ENCODE results near the gene LBHD2. TPM values are rescaled to one million over a fixed set of nuclear protein-coding genes. Genes with fewer than 3 reads are reported as not detected.

LBHD2 gene
- total RNA-seq, 1 donor from 2014 or later: not detected

DNA sequence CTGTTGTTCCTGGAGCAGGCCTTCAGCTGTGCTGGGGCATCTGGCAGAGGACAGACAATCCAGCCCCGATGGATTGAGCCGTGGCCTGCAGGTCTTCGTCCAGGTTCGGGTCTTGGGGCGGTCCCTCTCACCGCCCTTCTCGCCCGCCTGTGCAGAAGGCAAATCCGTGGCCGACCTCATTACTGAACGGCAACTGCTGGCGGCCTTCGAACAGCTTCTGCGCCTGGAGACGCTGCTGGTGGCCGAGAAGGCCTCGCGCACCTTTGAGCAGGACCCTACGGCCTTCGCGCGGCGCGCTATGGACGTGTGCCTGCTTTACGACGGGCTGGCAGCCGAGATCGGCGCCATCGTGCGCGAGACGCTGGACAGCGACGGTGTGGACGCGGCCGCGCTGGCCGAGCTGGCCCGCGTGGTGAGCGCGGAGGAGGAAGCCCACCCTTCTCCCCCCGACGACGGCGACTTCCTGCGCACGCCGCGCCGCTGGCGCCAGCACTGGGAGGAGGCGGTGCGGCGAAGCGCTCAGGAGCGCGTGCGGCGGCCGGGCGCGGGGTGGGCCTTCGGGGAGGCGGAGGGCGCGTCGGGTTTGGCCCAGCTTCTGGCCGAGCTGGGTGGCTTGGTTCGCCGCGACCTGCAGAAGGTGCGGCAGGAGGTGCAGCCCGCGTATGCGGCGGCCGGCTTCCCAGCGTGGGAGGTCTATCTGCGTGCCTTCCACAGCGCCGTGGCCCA, 18.1 kb downstream of the LBHD2 start:
- H3K27me3 Mint-ChIP-seq (ENCODE audit: unreplicated experiment): no peaks in the 10 kb centered on the region
- no peak for DNase-seq (ENCODE audit: extremely low spot score, unreplicated experiment)
- no peak overlapping the region for H3K27ac Mint-ChIP-seq (ENCODE audit: unreplicated experiment)
- peaks cover 2% of the 10 kb centered on the region for H3K4me1 Mint-ChIP-seq (ENCODE audit: unreplicated experiment)
- no peaks in the 10 kb centered on the region for H3K9me3 Mint-ChIP-seq (ENCODE audit: unreplicated experiment)
- no peaks in the 10 kb centered on the region for H3K36me3 Mint-ChIP-seq (ENCODE audit: unreplicated experiment)
- TF ChIP-seq, protein P1, sequence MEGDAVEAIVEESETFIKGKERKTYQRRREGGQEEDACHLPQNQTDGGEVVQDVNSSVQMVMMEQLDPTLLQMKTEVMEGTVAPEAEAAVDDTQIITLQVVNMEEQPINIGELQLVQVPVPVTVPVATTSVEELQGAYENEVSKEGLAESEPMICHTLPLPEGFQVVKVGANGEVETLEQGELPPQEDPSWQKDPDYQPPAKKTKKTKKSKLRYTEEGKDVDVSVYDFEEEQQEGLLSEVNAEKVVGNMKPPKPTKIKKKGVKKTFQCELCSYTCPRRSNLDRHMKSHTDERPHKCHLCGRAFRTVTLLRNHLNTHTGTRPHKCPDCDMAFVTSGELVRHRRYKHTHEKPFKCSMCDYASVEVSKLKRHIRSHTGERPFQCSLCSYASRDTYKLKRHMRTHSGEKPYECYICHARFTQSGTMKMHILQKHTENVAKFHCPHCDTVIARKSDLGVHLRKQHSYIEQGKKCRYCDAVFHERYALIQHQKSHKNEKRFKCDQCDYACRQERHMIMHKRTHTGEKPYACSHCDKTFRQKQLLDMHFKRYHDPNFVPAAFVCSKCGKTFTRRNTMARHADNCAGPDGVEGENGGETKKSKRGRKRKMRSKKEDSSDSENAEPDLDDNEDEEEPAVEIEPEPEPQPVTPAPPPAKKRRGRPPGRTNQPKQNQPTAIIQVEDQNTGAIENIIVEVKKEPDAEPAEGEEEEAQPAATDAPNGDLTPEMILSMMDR (IDR thresholded peaks at IDR 0.05): no peak
- H3K4me3 Mint-ChIP-seq (ENCODE audit: unreplicated experiment): no peak overlapping the region

DNA sequence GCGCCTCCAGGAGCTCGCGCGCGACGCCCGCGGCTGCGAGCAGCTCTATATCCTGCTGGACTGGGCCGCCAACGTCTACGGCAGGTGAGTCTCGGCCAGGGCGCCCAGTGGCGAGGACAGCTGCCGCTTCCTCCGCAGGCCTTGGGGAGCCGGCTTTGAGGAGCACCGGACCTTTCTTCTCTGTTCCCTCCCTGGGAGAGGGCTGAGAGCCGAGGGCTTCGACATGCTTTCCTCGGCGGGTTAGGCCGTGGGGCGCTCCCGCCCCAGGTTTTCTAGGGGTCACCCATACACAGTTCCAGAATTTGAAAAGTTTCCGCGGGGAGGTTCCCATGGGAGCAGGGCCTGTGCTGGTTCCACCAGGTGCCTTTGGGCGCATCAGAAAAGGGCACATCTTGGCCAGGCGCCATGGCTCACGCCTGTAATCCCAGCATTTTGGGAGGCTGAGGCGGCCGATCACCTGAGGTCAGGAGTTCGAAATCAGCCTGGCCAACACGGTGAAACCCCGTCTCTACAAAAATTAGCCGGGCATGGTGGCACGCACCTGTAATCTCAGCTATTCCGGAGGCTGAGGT, 18.8 kb downstream of the LBHD2 start:
- Mint-ChIP-seq H3K9me3 (ENCODE audit: unreplicated experiment) (no peaks in the 10 kb centered on the region), H3K27ac (ENCODE audit: unreplicated experiment) (no peak overlapping the region), H3K4me1 (ENCODE audit: unreplicated experiment) (peaks cover 2% of the 10 kb centered on the region), H3K27me3 (ENCODE audit: unreplicated experiment) (no peaks in the 10 kb centered on the region), H3K4me3 (ENCODE audit: unreplicated experiment) (no peak overlapping the region), H3K36me3 (ENCODE audit: unreplicated experiment) (no peaks in the 10 kb centered on the region)
- no peak for DNase-seq (ENCODE audit: extremely low spot score, unreplicated experiment)
- TF ChIP-seq, protein P1 (IDR thresholded peaks at IDR 0.05): no peak

DNA sequence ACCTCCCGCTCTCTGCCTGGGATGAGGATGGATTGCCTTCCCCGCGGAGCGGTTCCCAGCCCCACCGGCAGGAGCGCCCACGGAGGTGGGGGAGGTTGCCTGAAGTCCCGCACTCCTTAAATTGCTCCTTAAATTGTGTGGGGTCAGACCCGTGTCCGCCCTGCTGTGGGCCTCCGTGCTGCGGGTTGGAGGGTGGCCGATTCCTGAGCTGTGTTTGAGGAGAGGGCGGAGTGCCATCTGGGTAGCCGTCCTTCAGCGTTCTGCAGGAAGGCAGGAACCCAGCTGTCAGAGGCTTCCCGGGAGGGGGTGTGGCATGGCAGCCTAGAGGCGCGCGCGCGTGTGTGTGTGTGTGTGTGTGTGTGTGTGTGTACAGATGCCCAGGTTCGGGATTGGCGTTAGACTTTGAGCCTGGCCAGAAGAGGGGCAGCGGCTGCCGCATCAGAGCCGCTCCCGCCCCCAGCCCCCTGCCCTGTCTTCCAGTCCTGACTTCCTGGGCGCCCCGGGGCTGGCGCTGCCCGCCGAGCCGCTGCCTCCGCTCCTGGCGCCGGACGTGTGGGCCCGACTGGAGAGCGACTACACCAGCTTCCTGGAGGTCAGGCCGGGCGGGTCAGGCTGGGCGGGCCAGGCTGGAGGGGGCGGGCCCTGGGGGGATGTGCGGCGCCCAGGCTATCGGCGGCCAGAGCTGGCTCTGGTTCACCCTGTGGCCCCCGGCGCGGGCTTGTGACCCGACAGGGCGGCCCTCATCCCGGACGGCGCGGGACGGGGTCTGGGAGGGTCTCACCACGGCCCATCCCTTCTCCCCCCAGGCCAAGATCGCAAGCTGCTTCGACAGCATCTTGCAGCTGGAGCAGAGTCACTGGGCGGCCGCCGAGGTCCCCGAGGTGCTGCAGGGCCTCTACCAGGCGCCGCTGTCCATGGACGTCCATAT, 19.7 kb downstream of the LBHD2 start:
- Mint-ChIP-seq H3K27me3 (ENCODE audit: unreplicated experiment) (no peaks in the 10 kb centered on the region), H3K4me3 (ENCODE audit: unreplicated experiment) (no peak overlapping the region), H3K27ac (ENCODE audit: unreplicated experiment) (no peak overlapping the region), H3K9me3 (ENCODE audit: unreplicated experiment) (no peaks in the 10 kb centered on the region), H3K36me3 (ENCODE audit: unreplicated experiment) (no peaks in the 10 kb centered on the region), H3K4me1 (ENCODE audit: unreplicated experiment) (peaks cover 2% of the 10 kb centered on the region)
- DNase-seq (ENCODE audit: extremely low spot score, unreplicated experiment): no peak
- TF ChIP-seq, protein P1 (IDR thresholded peaks at IDR 0.05): no peak

DNA sequence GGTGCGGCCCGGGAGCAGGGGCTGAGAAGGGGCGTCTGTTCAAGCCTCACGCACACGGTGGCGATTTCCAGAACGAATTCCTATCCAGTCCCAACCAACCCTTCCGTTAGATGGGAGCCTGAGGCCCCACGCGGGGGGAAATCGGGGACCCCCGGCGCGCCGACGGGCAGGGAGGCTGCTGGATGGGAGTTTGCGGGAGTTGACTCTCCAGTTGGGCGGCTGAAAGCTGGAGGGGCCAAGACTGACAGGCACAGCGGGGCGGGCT, 20.3 kb downstream of the LBHD2 start:
- TF ChIP-seq, protein P1 (IDR thresholded peaks at IDR 0.05): no peak
- H3K27me3 Mint-ChIP-seq (ENCODE audit: unreplicated experiment): no peaks in the 10 kb centered on the region
- H3K4me1 Mint-ChIP-seq (ENCODE audit: unreplicated experiment): peaks cover 2% of the 10 kb centered on the region
- H3K36me3 Mint-ChIP-seq (ENCODE audit: unreplicated experiment): no peaks in the 10 kb centered on the region
- H3K9me3 Mint-ChIP-seq (ENCODE audit: unreplicated experiment): no peaks in the 10 kb centered on the region
- no peak for DNase-seq (ENCODE audit: extremely low spot score, unreplicated experiment)
- H3K4me3 Mint-ChIP-seq (ENCODE audit: unreplicated experiment): no peak overlapping the region
- no peak overlapping the region for H3K27ac Mint-ChIP-seq (ENCODE audit: unreplicated experiment)

Data from osteocyte (in vitro differentiated cells).